Subcutaneous adipose tissue (tissue), 4 donors: ENCODE data around the gene SWSAP1. TPM values are rescaled to one million over a fixed set of nuclear protein-coding genes. Genes with fewer than 3 reads are reported as not detected.

Experiments used
- CTCF ChIP-seq: fragments of 450-650 bp; IDR thresholded peaks from one replicate; pipeline ENCODE4 v1.5.1; 2016; ENCODE audit warnings: low read depth, mild to moderate bottlenecking, control low read depth, antibody characterized with exemption, moderate library complexity
- total RNA-seq, 4 donors: library from RNA; depleted of rRNA; stranded (reverse); fragments of >200 nt; gene quantifications; one replicate each; pipeline ENCODE4 v1.1.0, GENCODE V29; 2016

Gene SWSAP1
- total RNA-seq, 4 donors from 2014 or later: 0.66 to 3.0 (median 1.0) TPM; not detected in 1

GRCh38 chr19:11335449-11336146 lies 38.9 kb upstream of the SWSAP1 start:
- TF ChIP-seq CTCF: no peak

GRCh38 chr19:11337080-11337479 lies 37.4 kb upstream of the SWSAP1 start:
- no peak for TF ChIP-seq CTCF

GRCh38 chr19:11338121-11338520 lies 36.3 kb upstream of the SWSAP1 start:
- TF ChIP-seq CTCF: no peak

- TF ChIP-seq CTCF: no peak
These were observed 35.8 kb upstream of the SWSAP1 start for GRCh38 chr19:11338569-11339253.

GRCh38 chr19:11339254-11340098 lies 35.0 kb upstream of the SWSAP1 start, which contains the start of gene RAB3D:
Gene RAB3D (minus strand): TSS chr19:11339657. CDS start chr19:11337399, 2,258 bp downstream.
- no peak for TF ChIP-seq CTCF

- no peak for TF ChIP-seq CTCF
These were observed 32.0 kb upstream of the SWSAP1 start for GRCh38 chr19:11342429-11342828.
